Effector memory CD8-positive, alpha-beta T cell (primary cell): ENCODE data around the gene MTMR10.

Source experiments
- ATAC-seq: fragments of 150-1000 bp; cut with Tn5 transposase; replicated peaks from 2 replicates; pipeline ENCODE4 v1.10.0; 2021; ENCODE audit warnings: mild to moderate bottlenecking, moderate library complexity
- DNase-seq, 3 experiments: peaks; one replicate each; pipeline ENCODE4 v3.0.0; 2021
- H3K27ac Mint-ChIP-seq, 2 donors: one replicate each; pipeline ENCODE4 v1.8.0; 2022; ENCODE audit warnings: mild to moderate bottlenecking in 2 of 2, mixed read lengths in 2 of 2, moderate library complexity in 2 of 2
- H3K27me3 Mint-ChIP-seq, 2 donors: one replicate each; pipeline ENCODE4 v1.8.0; 2022; ENCODE audit warnings: mixed read lengths in 2 of 2
- H3K36me3 Mint-ChIP-seq: one replicate; pipeline ENCODE4 v1.8.0; 2022; ENCODE audit warnings: mild to moderate bottlenecking, moderate library complexity, mixed read lengths; ENCODE audit not compliant: insufficient read depth
- H3K4me1 Mint-ChIP-seq, 2 donors: one replicate each; pipeline ENCODE4 v1.8.0; 2022; ENCODE audit warnings: low read depth in 2 of 2, mixed read lengths in 2 of 2
- H3K4me3 Mint-ChIP-seq, 2 donors: one replicate each; pipeline ENCODE4 v1.8.0; 2022; ENCODE audit warnings: mild to moderate bottlenecking in 2 of 2, mixed read lengths in 2 of 2, moderate library complexity in 2 of 2
- H3K9me3 Mint-ChIP-seq, 2 donors: one replicate each; pipeline ENCODE4 v1.8.0; 2022; ENCODE audit warnings: mixed read lengths in 2 of 2

The MTMR10 gene

GRCh38 chr15:30963681-30964080, 27.7 kb downstream of the MTMR10 start:
- Mint-ChIP-seq H3K4me3 (no peak overlapping the region), H3K27ac (peak overlapping the region in 1 of 2 donors; percentile 46), H3K36me3 (peaks cover 56% of the 10 kb centered on the region), H3K4me1 (peaks cover 7 to 15% of the 10 kb centered on the region in 2 donors), H3K9me3 (no peaks in the 10 kb centered on the region), H3K27me3 (no peaks in the 10 kb centered on the region)
- DNase-seq (no peak), ATAC-seq (no peak)

GRCh38 chr15:30962659-30963058, 28.8 kb downstream of the MTMR10 start:
- no peak overlapping the region for H3K4me3 Mint-ChIP-seq
- H3K27me3 Mint-ChIP-seq, result no peaks in the 10 kb centered on the region
- H3K27ac Mint-ChIP-seq, result no peak overlapping the region
- DNase-seq, result no peak
- ATAC-seq, result no peak
- H3K36me3 Mint-ChIP-seq, result peaks cover 60% of the 10 kb centered on the region
- no peaks in the 10 kb centered on the region for H3K9me3 Mint-ChIP-seq
- H3K4me1 Mint-ChIP-seq, result peaks cover 7 to 21% of the 10 kb centered on the region in 2 donors

- DNase-seq (no peak), ATAC-seq (no peak)
- H3K27ac Mint-ChIP-seq, result no peak overlapping the region
- no peaks in the 10 kb centered on the region for H3K27me3 Mint-ChIP-seq
- H3K9me3 Mint-ChIP-seq, result no peaks in the 10 kb centered on the region
- H3K4me3 Mint-ChIP-seq, result no peak overlapping the region
- peaks cover 7 to 25% of the 10 kb centered on the region in 2 donors for H3K4me1 Mint-ChIP-seq
- peaks cover 64% of the 10 kb centered on the region for H3K36me3 Mint-ChIP-seq
These were observed 29.3 kb downstream of the MTMR10 start for GRCh38 chr15:30962079-30962478.

GRCh38 chr15:30958219-30958618, 33.2 kb downstream of the MTMR10 start:
- Mint-ChIP-seq H3K27me3 (no peaks in the 10 kb centered on the region), H3K27ac (peak overlapping the region in 1 of 2 donors; percentile 33), H3K9me3 (no peaks in the 10 kb centered on the region), H3K4me3 (no peak overlapping the region), H3K36me3 (peaks cover 78% of the 10 kb centered on the region), H3K4me1 (peaks cover 10 to 29% of the 10 kb centered on the region in 2 donors)
- DNase-seq (no peak), ATAC-seq (no peak)

GRCh38 chr15:30956216-30957124, 35.0 kb downstream of the MTMR10 start:
- DNase-seq (no peak), ATAC-seq (no peak)
- H3K4me3 Mint-ChIP-seq, result no peak overlapping the region
- peaks cover 82% of the 10 kb centered on the region for H3K36me3 Mint-ChIP-seq
- H3K9me3 Mint-ChIP-seq, result no peaks in the 10 kb centered on the region
- peak overlapping the region in 1 of 2 donors; percentile 62 for H3K27ac Mint-ChIP-seq
- H3K4me1 Mint-ChIP-seq, result peaks cover 5 to 25% of the 10 kb centered on the region in 2 donors
- H3K27me3 Mint-ChIP-seq, result no peaks in the 10 kb centered on the region

- Mint-ChIP-seq H3K27me3 (no peaks in the 10 kb centered on the region), H3K9me3 (no peaks in the 10 kb centered on the region), H3K4me1 (peaks cover 3 to 14% of the 10 kb centered on the region in 2 donors), H3K4me3 (no peak overlapping the region), H3K36me3 (peaks cover 83% of the 10 kb centered on the region), H3K27ac (peak overlapping the region in 1 of 2 donors; percentile 69)
- DNase-seq (no peak), ATAC-seq (no peak)
These were observed 36.8 kb downstream of the MTMR10 start for GRCh38 chr15:30954674-30955073.

GRCh38 chr15:30953731-30954378, 37.6 kb downstream of the MTMR10 start:
- Mint-ChIP-seq H3K4me1 (peaks cover 3 to 14% of the 10 kb centered on the region in 2 donors), H3K27ac (peak overlapping the region; percentile 38 to 69), H3K36me3 (peaks cover 83% of the 10 kb centered on the region), H3K4me3 (no peak overlapping the region), H3K27me3 (no peaks in the 10 kb centered on the region), H3K9me3 (no peaks in the 10 kb centered on the region)
- ATAC-seq (no peak), DNase-seq (no peak)

- Mint-ChIP-seq H3K4me3 (no peak overlapping the region), H3K27ac (no peak overlapping the region), H3K27me3 (no peaks in the 10 kb centered on the region), H3K4me1 (peaks cover 3 to 14% of the 10 kb centered on the region in 2 donors), H3K9me3 (no peaks in the 10 kb centered on the region), H3K36me3 (peaks cover 83% of the 10 kb centered on the region)
- ATAC-seq (no peak), DNase-seq (no peak)
These were observed 38.2 kb downstream of the MTMR10 start for GRCh38 chr15:30953183-30953582.

GRCh38 chr15:30943654-30944335, 47.6 kb downstream of the MTMR10 start:
- Mint-ChIP-seq H3K36me3 (peaks cover 82% of the 10 kb centered on the region), H3K4me3 (no peak overlapping the region), H3K27ac (no peak overlapping the region), H3K4me1 (no peaks in the 10 kb centered on the region), H3K9me3 (no peaks in the 10 kb centered on the region), H3K27me3 (no peaks in the 10 kb centered on the region)
- DNase-seq (no peak), ATAC-seq (no peak)

GRCh38 chr15:30941520-30941919, 49.9 kb downstream of the MTMR10 start:
- DNase-seq (no peak), ATAC-seq (no peak)
- no peaks in the 10 kb centered on the region for H3K9me3 Mint-ChIP-seq
- no peak overlapping the region for H3K4me3 Mint-ChIP-seq
- no peak overlapping the region for H3K27ac Mint-ChIP-seq
- H3K36me3 Mint-ChIP-seq, result peaks cover 80% of the 10 kb centered on the region
- no peaks in the 10 kb centered on the region for H3K27me3 Mint-ChIP-seq
- no peaks in the 10 kb centered on the region for H3K4me1 Mint-ChIP-seq

- no peak for ATAC-seq
- Mint-ChIP-seq H3K27me3 (no peaks in the 10 kb centered on the region), H3K4me3 (no peak overlapping the region), H3K27ac (no peak overlapping the region), H3K9me3 (no peaks in the 10 kb centered on the region), H3K4me1 (no peaks in the 10 kb centered on the region), H3K36me3 (peaks cover 72% of the 10 kb centered on the region)
- DNase-seq, result no peak
These were observed 51.1 kb downstream of the MTMR10 start for GRCh38 chr15:30940359-30940758.

- peaks cover 60% of the 10 kb centered on the region for H3K36me3 Mint-ChIP-seq
- DNase-seq (no peak), ATAC-seq (no peak)
- no peaks in the 10 kb centered on the region for H3K27me3 Mint-ChIP-seq
- no peaks in the 10 kb centered on the region for H3K9me3 Mint-ChIP-seq
- peak overlapping the region in 1 of 2 donors; percentile 25 for H3K27ac Mint-ChIP-seq
- no peak overlapping the region for H3K4me3 Mint-ChIP-seq
- H3K4me1 Mint-ChIP-seq, result no peaks in the 10 kb centered on the region
These were observed 52.3 kb downstream of the MTMR10 start for GRCh38 chr15:30939161-30939560.

GRCh38 chr15:30933293-30933692, 58.1 kb downstream of the MTMR10 start:
- Mint-ChIP-seq H3K36me3 (peaks cover 38% of the 10 kb centered on the region), H3K4me1 (peaks cover 6 to 7% of the 10 kb centered on the region in 2 donors), H3K9me3 (no peaks in the 10 kb centered on the region), H3K27me3 (no peaks in the 10 kb centered on the region), H3K4me3 (no peak overlapping the region), H3K27ac (peak overlapping the region in 1 of 2 donors; percentile 24)
- ATAC-seq (no peak), DNase-seq (no peak)
